ENCODE measurements around the gene CCNF. TPM values are rescaled to one million over a fixed set of nuclear protein-coding genes. Genes with fewer than 3 reads are reported as not detected.

Gene CCNF
- total and polyA plus RNA-seq, 2 donors from 2014 or later: 0.77 to 2.9 TPM

GRCh38 chr16:2451851-2452320, 22.6 kb downstream of the CCNF start:
- Histone ChIP-seq H3K27ac (ENCODE audit: low read depth in 2 of 2, low read length in 2 of 2) (no peak overlapping the region), H3K4me1 (ENCODE audit: control insufficient read depth in 2 of 3, insufficient read depth in 2 of 3, low read depth in 1 of 3, low read length in 3 of 3) (no peaks in the 10 kb centered on the region), H3K4me3 (ENCODE audit: low read length in 3 of 3) (no peak overlapping the region), H3K9me3 (ENCODE audit: control insufficient read depth in 2 of 3, insufficient read depth in 1 of 3, low read length in 3 of 3) (no peaks in the 10 kb centered on the region), H3K36me3 (ENCODE audit: control insufficient read depth in 2 of 3, insufficient read depth in 3 of 3, low read length in 3 of 3) (peaks cover 0 to 3% (median 0%) of the 10 kb centered on the region in 3 donors), H3K9ac (ENCODE audit: low read length in 3 of 3) (no peak overlapping the region), H3K27me3 (ENCODE audit: control insufficient read depth, insufficient read depth, low read length) (no peaks in the 10 kb centered on the region)
- no peak for TF ChIP-seq CTCF (IDR thresholded peaks at IDR 0.05; ENCODE audit: borderline replicate concordance, extremely low read depth, insufficient read depth)
- FAIRE-seq (no peak), DNase-seq (no peak)
- intact Hi-C loops (cut with DNase I): no loop called here

GRCh38 chr16:2452650-2453049, 23.4 kb downstream of the CCNF start:
- H3K27ac ChIP-seq (ENCODE audit: low read depth in 2 of 2, low read length in 2 of 2): no peak overlapping the region
- no peaks in the 10 kb centered on the region for H3K27me3 ChIP-seq (ENCODE audit: control insufficient read depth, insufficient read depth, low read length)
- no peaks in the 10 kb centered on the region for H3K4me1 ChIP-seq (ENCODE audit: control insufficient read depth in 2 of 3, insufficient read depth in 2 of 3, low read depth in 1 of 3, low read length in 3 of 3)
- peaks cover 0 to 3% (median 0%) of the 10 kb centered on the region in 3 donors for H3K36me3 ChIP-seq (ENCODE audit: control insufficient read depth in 2 of 3, insufficient read depth in 3 of 3, low read length in 3 of 3)
- intact Hi-C loops (cut with DNase I): no loop called here
- no peaks in the 10 kb centered on the region for H3K9me3 ChIP-seq (ENCODE audit: control insufficient read depth in 2 of 3, insufficient read depth in 1 of 3, low read length in 3 of 3)
- FAIRE-seq (no peak), DNase-seq (no peak)
- H3K4me3 ChIP-seq (ENCODE audit: low read length in 3 of 3): no peak overlapping the region
- no peak overlapping the region for H3K9ac ChIP-seq (ENCODE audit: low read length in 3 of 3)
- TF ChIP-seq CTCF (IDR thresholded peaks at IDR 0.05; ENCODE audit: borderline replicate concordance, extremely low read depth, insufficient read depth): no peak

GRCh38 chr16:2455081-2455845, 26.0 kb downstream of the CCNF start:
- intact Hi-C loops (cut with DNase I): no loop called here
- Histone ChIP-seq H3K4me1 (ENCODE audit: control insufficient read depth in 2 of 3, insufficient read depth in 2 of 3, low read depth in 1 of 3, low read length in 3 of 3) (peaks cover 0 to 6% (median 0%) of the 10 kb centered on the region in 3 donors), H3K9ac (ENCODE audit: low read length in 3 of 3) (no peak overlapping the region), H3K4me3 (ENCODE audit: low read length in 3 of 3) (no peak overlapping the region), H3K36me3 (ENCODE audit: control insufficient read depth in 2 of 3, insufficient read depth in 3 of 3, low read length in 3 of 3) (no peaks in the 10 kb centered on the region), H3K27ac (ENCODE audit: low read depth in 2 of 2, low read length in 2 of 2) (no peak overlapping the region), H3K27me3 (ENCODE audit: control insufficient read depth, insufficient read depth, low read length) (no peaks in the 10 kb centered on the region), H3K9me3 (ENCODE audit: control insufficient read depth in 2 of 3, insufficient read depth in 1 of 3, low read length in 3 of 3) (no peaks in the 10 kb centered on the region)
- DNase-seq: no peak
- FAIRE-seq: no peak
- no peak for TF ChIP-seq CTCF (IDR thresholded peaks at IDR 0.05; ENCODE audit: borderline replicate concordance, extremely low read depth, insufficient read depth)
